Stimulated activated CD8-positive, alpha-beta memory T cell treated with anti-CD3 and anti-CD28 coated beads, Interleukin-7, amount 100 ng/mL, for 4 hours (primary cell): Measurements from ENCODE around the gene CHD6.
"Not testable (repeated sequence)": the region's sequence is repeated elsewhere in the genome, so short reads cannot be mapped to it uniquely, and the experiment has no call there.

Experiments
- DNase-seq, 2 donors: peaks; one replicate each; pipeline ENCODE4 v3.0.0-alpha.2; 2020; ENCODE audit warnings: low read depth in 2 of 2

The CHD6 gene

GRCh38 chr20:41547221-41547620 lies 71.0 kb downstream of the CHD6 start:
- DNase-seq, result no peak

GRCh38 chr20:41546535-41546934 lies 71.6 kb downstream of the CHD6 start:
- DNase-seq, result no peak

- no peak for DNase-seq
Observed at GRCh38 chr20:41544472-41544871, 73.7 kb downstream of the CHD6 start.

- no peak for DNase-seq
Observed at GRCh38 chr20:41540918-41541317, 77.3 kb downstream of the CHD6 start.

GRCh38 chr20:41540459-41540858 lies 77.7 kb downstream of the CHD6 start:
- no peak for DNase-seq

GRCh38 chr20:41538810-41539596 lies 79.2 kb downstream of the CHD6 start:
- no peak for DNase-seq

- no peak for DNase-seq
Observed at GRCh38 chr20:41537865-41538264, 80.3 kb downstream of the CHD6 start.

- DNase-seq, result not testable (repeated sequence)
Observed at GRCh38 chr20:41535551-41535950, 82.6 kb downstream of the CHD6 start.

GRCh38 chr20:41534842-41535241 lies 83.3 kb downstream of the CHD6 start:
- no peak for DNase-seq

- DNase-seq, result no peak
Observed at GRCh38 chr20:41534170-41534569, 84.0 kb downstream of the CHD6 start.

- no peak for DNase-seq
Observed at GRCh38 chr20:41533537-41534136, 84.5 kb downstream of the CHD6 start.

- no peak for DNase-seq
Observed at GRCh38 chr20:41532935-41533334, 85.2 kb downstream of the CHD6 start.

GRCh38 chr20:41531518-41532275 lies 86.5 kb downstream of the CHD6 start:
- DNase-seq, result no peak

GRCh38 chr20:41530923-41531322 lies 87.3 kb downstream of the CHD6 start:
- no peak for DNase-seq

GRCh38 chr20:41526327-41526726 lies 91.8 kb downstream of the CHD6 start:
- DNase-seq, result no peak

GRCh38 chr20:41524980-41525613 lies 93.1 kb downstream of the CHD6 start:
- DNase-seq, result no peak

GRCh38 chr20:41523857-41524256 lies 94.3 kb downstream of the CHD6 start:
- DNase-seq, result no peak

- no peak for DNase-seq
Observed at GRCh38 chr20:41513829-41514228, 104.3 kb downstream of the CHD6 start.

- no peak for DNase-seq
Observed at GRCh38 chr20:41512624-41513023, 105.6 kb downstream of the CHD6 start.

GRCh38 chr20:41510847-41511450 lies 107.2 kb downstream of the CHD6 start:
- DNase-seq, result no peak

GRCh38 chr20:41510224-41510623 lies 108.0 kb downstream of the CHD6 start:
- DNase-seq, result no peak
